Measurements from ENCODE around the gene STAT6. TPM values are rescaled to one million over a fixed set of nuclear protein-coding genes. Genes with fewer than 3 reads are reported as not detected.
A peak's percentile ranks its signal among the peaks of the same experiment; 100 is the strongest.

Gene STAT6
- total RNA-seq, 8 experiments from 2014 or later, result 1.6 to 126 (median 13.3) TPM

DNA sequence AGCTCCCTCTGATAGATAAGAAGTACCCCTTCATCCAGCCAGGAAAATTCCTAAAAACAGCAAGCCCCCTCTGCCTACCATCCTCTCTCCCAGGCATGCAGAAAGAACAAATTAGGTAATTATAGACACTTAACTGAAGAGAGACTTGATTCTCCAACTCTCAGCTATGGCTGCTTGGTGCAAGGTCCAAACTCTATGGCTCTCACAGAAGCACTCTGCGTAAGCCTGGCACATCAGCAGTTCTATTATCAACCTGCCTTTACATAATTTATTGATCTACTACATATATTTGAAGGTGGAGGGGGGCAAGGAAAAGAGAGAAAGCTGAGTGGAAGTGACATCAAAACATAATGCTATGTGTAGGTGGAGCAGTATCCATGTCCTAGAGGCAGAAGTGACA lies 60.2 kb downstream of the STAT6 start:
- H3K4me3 ChIP-seq, result no peak overlapping the region
- H3K4me1 ChIP-seq (replicated peaks in 1 of 2), result peaks cover 0 to 3% of the 10 kb centered on the region in 2 donors
- no peak overlapping the region for H3K27ac ChIP-seq
- 83 to 100% (median 100%) methylated on average over 1 of the region's 1 CpG; no CpG with 5 or more reads in 3 of the 10 experiments for WGBS, 10 experiments
- ATAC-seq (replicated peaks in 6 of 8), result no peak
- in situ Hi-C loops (cut with MboI; ENCODE audit: low pct_unique_long_range_greater_than_20kb in 2 of 9, low sequenced_read_pairs in 9 of 9, unreplicated experiment in 9 of 9), result no loop called here

DNA sequence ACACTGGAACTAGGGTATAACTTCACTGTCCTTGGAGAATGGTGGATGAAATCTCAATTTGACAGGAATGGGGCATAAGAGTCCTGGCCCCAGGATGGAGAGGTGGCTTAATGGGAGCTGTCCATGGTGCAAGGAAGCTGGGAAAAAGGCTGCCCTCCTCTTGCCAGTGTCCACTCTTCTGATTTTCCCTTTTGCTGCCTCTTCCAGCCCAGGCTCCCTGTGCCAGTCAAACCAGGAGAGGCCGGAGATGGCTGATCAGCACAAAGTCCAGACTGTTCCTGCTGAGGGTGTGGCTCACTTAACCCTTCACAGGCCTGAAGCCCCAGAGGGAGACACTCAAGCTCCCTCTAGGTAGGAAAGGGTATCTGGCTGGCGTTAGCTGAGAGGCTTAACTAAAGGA lies 61.3 kb downstream of the STAT6 start, which contains the start of gene MYO1A:
Gene MYO1A (minus strand): TSS at position 240 of the 400 bp plus-strand sequence. CDS start 1,806 bp downstream, outside the sequence.
- H3K4me3 ChIP-seq, result no peak within 1 kb of the TSS
- H3K4me1 ChIP-seq (replicated peaks in 1 of 2), result no peaks in the 10 kb centered on the region
- H3K27ac ChIP-seq, result no peak within 1 kb of the TSS
- ATAC-seq (replicated peaks in 6 of 8), result peak in 2 of 8 experiments; percentile 42 to 51
- 7 to 56% (median 20%) methylated on average over 1 to 2 of the region's 2 CpGs; no CpG with 5 or more reads in 5 of the 10 experiments for WGBS, 10 experiments
- in situ Hi-C loops (cut with MboI; ENCODE audit: low pct_unique_long_range_greater_than_20kb in 2 of 9, low sequenced_read_pairs in 9 of 9, unreplicated experiment in 9 of 9), result loop anchor here in 1 of 9 experiments (25.0 kb wide), 1 partner anchor 538 kb away; the partner anchor contains the start of gene RBMS2

DNA sequence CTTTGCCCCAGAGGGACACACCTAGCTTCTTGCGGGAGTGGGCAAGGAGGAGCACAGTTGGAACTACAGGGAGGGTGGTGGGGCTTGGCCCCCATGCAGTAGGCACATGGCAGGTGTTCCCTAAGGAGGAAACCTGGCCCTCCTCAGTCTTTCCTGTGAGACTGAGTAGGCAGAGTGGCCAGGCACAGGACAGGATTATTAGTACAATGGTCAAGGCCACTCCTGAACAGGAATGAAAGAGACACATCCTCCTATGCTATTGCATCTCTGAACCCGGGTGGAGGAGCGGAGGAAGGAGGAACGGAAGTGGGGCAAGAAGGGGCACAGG lies 62.1 kb downstream of the STAT6 start:
- in situ Hi-C loops (cut with MboI; ENCODE audit: low pct_unique_long_range_greater_than_20kb in 2 of 9, low sequenced_read_pairs in 9 of 9, unreplicated experiment in 9 of 9), result loop anchor here in 1 of 9 experiments (25.0 kb wide), 1 partner anchor 537 kb away; the partner anchor contains the start of gene RBMS2
- WGBS, 10 experiments, result 0 to 100% (median 83%) methylated on average over 1 to 4 of the region's 4 CpGs; no CpG with 5 or more reads in 3 of the 10 experiments
- Histone ChIP-seq H3K27ac (no peak overlapping the region), H3K4me3 (no peak overlapping the region), H3K4me1 (replicated peaks in 1 of 2) (no peaks in the 10 kb centered on the region)
- ATAC-seq (replicated peaks in 6 of 8), result no peak

DNA sequence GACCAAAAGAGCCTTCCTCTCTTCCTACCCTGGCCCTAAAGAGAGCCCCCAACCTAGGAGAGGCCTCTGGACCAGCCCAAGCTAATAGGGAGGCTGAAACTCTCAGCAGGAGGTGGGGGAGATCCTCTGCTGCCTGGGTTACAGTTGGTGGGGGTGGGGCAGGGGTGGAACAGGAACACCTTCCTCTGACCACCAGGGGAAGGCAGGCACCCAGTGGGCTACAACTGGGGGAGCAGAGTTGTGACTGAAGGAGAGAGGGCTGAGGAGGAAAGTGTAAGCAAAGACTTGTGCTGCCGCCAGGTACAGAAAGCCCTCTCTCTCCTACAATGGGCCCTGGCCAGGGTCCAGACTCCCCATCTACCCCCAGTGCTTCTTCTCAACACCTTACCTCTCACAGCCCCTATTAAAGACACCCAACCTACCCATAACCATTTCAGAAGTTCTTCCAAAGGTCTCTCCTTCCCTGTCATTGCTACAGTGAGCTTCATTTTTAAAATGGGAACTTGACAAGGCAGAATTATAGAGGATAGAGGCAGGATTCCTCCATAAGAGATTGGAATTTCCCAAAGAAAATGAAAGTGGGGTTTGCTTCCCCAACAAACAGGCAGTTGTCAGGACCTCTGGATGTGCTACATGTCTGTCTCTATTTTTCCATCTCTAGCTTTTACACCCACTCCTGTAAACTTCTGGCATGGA lies 62.6 kb downstream of the STAT6 start:
- WGBS, 10 experiments, result no CpG with 5 or more reads among the region's 1 CpG
- in situ Hi-C loops (cut with MboI; ENCODE audit: low pct_unique_long_range_greater_than_20kb in 2 of 9, low sequenced_read_pairs in 9 of 9, unreplicated experiment in 9 of 9), result loop anchor here in 1 of 9 experiments (25.0 kb wide), 1 partner anchor 536 kb away; the partner anchor contains the start of gene RBMS2
- no peak overlapping the region for H3K4me3 ChIP-seq
- no peaks in the 10 kb centered on the region for H3K4me1 ChIP-seq (replicated peaks in 1 of 2)
- ATAC-seq (replicated peaks in 6 of 8), result no peak
- H3K27ac ChIP-seq, result no peak overlapping the region

DNA sequence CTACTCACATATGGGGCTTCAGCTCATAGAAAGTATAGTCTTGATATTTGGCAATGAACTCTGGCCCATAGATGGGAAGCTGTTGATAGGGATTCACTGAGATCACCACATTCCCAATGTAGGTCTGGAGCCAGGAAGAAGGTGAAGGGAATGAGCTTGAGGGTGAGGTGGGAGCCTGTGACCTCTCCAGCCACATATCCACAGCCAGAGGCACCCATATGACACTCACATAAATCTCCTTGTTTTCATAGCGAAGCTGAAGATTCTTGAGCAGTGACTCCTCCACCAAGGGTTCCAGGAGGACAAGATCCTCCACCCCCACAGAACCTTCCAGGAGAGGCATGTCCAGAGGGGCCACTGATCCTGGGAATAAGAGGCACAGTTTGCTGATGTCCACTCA lies 63.2 kb downstream of the STAT6 start:
- in situ Hi-C loops (cut with MboI; ENCODE audit: low pct_unique_long_range_greater_than_20kb in 2 of 9, low sequenced_read_pairs in 9 of 9, unreplicated experiment in 9 of 9), result loop anchor here in 1 of 9 experiments (25.0 kb wide), 1 partner anchor 536 kb away; the partner anchor contains the start of gene RBMS2
- Histone ChIP-seq H3K27ac (no peak overlapping the region), H3K4me3 (no peak overlapping the region), H3K4me1 (replicated peaks in 1 of 2) (no peaks in the 10 kb centered on the region)
- ATAC-seq (replicated peaks in 6 of 8), result no peak
- 79 to 100% (median 80%) methylated on average over 1 of the region's 1 CpG; no CpG with 5 or more reads in 6 of the 10 experiments for WGBS, 10 experiments

DNA sequence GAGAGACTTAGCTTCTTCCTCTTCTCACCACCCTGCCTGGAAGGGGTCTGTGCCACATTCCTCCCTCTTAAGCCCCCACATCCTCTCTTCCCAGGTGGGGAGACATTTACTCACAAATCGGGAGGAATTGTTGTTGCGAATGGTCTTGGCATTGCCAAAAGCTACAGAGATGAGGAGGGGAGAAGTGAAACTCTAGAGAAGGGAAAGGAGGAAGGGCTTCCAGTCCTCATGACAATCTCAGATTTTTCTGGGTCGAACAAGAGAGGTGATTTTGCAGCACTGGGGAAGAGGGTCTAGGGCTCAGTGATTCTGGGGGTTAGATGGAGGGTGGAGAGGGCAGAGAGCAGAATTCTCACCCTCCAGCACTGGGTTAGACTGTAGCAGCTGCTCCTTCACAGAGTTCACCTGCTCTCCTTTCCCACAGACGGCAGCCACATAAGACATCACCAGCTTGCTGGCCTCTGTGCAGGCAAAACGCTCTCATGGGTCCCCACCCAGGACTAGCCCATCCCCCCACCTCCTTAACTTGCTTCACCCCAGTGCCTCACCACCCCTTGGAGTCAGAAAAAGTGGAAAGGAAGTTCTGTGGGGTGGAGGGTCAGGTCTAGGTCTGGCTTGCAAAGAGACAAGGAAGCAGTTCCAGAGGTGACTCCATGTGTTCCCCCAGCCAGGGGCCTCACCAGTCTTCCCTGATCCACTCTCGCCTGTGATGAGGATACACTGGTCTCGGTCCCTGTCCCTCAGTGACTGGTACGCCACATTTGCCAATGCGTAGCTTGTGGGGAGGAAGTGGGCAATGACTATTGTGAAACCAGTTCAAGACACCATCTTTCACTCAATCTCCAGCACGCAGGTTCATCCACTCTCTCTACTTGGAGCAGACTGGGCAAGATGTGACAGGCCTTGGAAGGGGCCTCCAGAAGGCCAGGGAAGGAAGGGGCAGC lies 63.9 kb downstream of the STAT6 start:
- Histone ChIP-seq H3K4me1 (replicated peaks in 1 of 2) (no peaks in the 10 kb centered on the region), H3K27ac (no peak overlapping the region), H3K4me3 (no peak overlapping the region)
- in situ Hi-C loops (cut with MboI; ENCODE audit: low pct_unique_long_range_greater_than_20kb in 2 of 9, low sequenced_read_pairs in 9 of 9, unreplicated experiment in 9 of 9), result loop anchor here in 1 of 9 experiments (25.0 kb wide), 1 partner anchor 535 kb away; the partner anchor contains the start of gene RBMS2
- WGBS, 10 experiments, result 40 to 80% (median 58%) methylated on average over 1 to 5 of the region's 10 CpGs; no CpG with 5 or more reads in 2 of the 10 experiments
- ATAC-seq (replicated peaks in 6 of 8), result no peak

DNA sequence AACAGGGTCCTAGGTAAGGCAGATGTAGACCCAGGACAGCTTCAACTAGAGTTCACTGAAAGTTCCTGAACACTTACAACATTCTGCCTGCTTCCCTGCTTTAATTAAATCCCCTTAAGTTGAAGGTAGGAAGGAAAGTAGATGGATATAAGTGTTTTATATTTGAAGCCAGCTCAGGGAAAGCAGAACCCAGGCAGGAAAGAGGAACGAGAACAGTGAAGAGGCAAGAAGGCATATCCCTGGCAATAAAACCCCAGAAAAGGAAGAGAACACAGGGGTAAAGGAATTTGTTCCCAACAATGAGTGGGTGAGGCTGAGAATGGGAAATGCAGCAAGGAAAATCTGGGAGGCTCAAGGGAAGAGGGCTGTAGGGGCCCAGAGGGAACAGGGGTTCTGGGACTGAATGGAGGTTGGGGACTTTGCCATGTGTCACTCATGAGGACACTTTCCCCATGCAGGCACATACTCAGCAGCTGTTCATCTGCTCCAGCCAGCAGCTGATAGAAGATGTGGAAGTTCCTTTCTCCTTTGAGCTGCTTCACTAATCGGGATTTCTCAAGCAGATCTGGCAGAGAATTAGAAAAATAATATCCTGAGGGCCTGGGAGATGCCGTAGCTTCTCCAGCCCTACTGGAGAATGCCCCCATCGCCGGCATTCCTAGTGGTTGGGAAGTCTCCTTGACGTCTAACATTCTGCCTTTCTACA lies 64.9 kb downstream of the STAT6 start:
- in situ Hi-C loops (cut with MboI; ENCODE audit: low pct_unique_long_range_greater_than_20kb in 2 of 9, low sequenced_read_pairs in 9 of 9, unreplicated experiment in 9 of 9), result loop anchor here in 1 of 9 experiments (25.0 kb wide), 1 partner anchor 534 kb away; the partner anchor contains the start of gene RBMS2
- no peak overlapping the region for H3K27ac ChIP-seq
- no peak for ATAC-seq (replicated peaks in 6 of 8)
- no peaks in the 10 kb centered on the region for H3K4me1 ChIP-seq (replicated peaks in 1 of 2)
- no peak overlapping the region for H3K4me3 ChIP-seq
- 0 to 73% (median 59%) methylated on average over 1 to 6 of the region's 6 CpGs; no CpG with 5 or more reads in 2 of the 10 experiments for WGBS, 10 experiments

Other genes with a start within 250 kb of the STAT6 start
- gene SDR9C7, start 177.0 kb downstream of the STAT6 start, total RNA-seq, result under 1 TPM in 4 of 8 experiments, not detected in 4; 0.18 to 0.24 (median 0.23) TPM
- gene RDH16, start 153.8 kb downstream of the STAT6 start, total RNA-seq, result 1 to 10 TPM in 2 of 8 experiments, under 1 TPM in 6; 0.14 to 1.7 (median 0.43) TPM
- gene ZBTB39, start 104.8 kb downstream of the STAT6 start, total RNA-seq, result 10 to 100 TPM in 3 of 8 experiments, 1 to 10 TPM in 5; 4.4 to 17.8 (median 9.3) TPM
- gene TAC3, start 94.8 kb downstream of the STAT6 start, total RNA-seq, result 10 to 100 TPM in 1 of 8 experiments, 1 to 10 TPM in 2, not detected in 5; 2.4 to 11.2 (median 3.6) TPM
- under 1 TPM in 4 of 8 experiments, not detected in 4; 0.31 to 0.67 (median 0.34) TPM for gene MYO1A, start 61.2 kb downstream of the STAT6 start, total RNA-seq
- gene NEMP1, start 32.6 kb downstream of the STAT6 start, total RNA-seq, result 10 to 100 TPM in 3 of 8 experiments, 1 to 10 TPM in 5; 3.7 to 19.8 (median 6.4) TPM
- 10 to 100 TPM; 13.4 to 41.1 (median 24.0) TPM for gene NAB2, start 22.2 kb downstream of the STAT6 start, total RNA-seq
- 100 to 1,000 TPM in 2 of 8 experiments, 10 to 100 TPM in 6; 36.6 to 182 (median 55.3) TPM for gene LRP1, start 17.1 kb upstream of the STAT6 start, total RNA-seq
- gene LRP1-AS, start 36.3 kb upstream of the STAT6 start, total RNA-seq, result under 1 TPM in 5 of 8 experiments, not detected in 3; 0.57 to 0.81 (median 0.71) TPM
- 10 to 100 TPM in 5 of 8 experiments, 1 to 10 TPM in 1, under 1 TPM in 2; 0.36 to 16.3 (median 10.7) TPM for gene NXPH4, start 105.4 kb upstream of the STAT6 start, total RNA-seq
- gene SHMT2, start 118.3 kb upstream of the STAT6 start, total RNA-seq, result 100 to 1,000 TPM in 5 of 8 experiments, 10 to 100 TPM in 3; 72.9 to 187 (median 120) TPM
- 1 to 10 TPM in 6 of 8 experiments, under 1 TPM in 2; 0.87 to 4.8 (median 1.5) TPM for gene STAC3, start 139.8 kb upstream of the STAT6 start, total RNA-seq

Measured in motor neuron (in vitro differentiated cells).